Activated CD4-positive, alpha-beta memory T cell treated with anti-CD3 and anti-CD28 coated beads for 36 hours (primary cell): Measurements from ENCODE around the gene CTNND2. TPM values are rescaled to one million over a fixed set of nuclear protein-coding genes. Genes with fewer than 3 reads are reported as not detected.

Experiments used
- CTCF ChIA-PET: fragments of 350-600 bp; sonication (Branson Sonifier 250); formaldehyde crosslinking; loops from one replicate; lab custom pipeline; 2021; ENCODE audit warnings: antibody characterized with exemption, inconsistent platforms; lab: Charles Lee
- POLR2A ChIA-PET: fragments of 350-600 bp; sonication (Branson Sonifier 250); formaldehyde crosslinking; loops from one replicate; lab custom pipeline; 2021; ENCODE audit warnings: antibody characterized with exemption; lab: Charles Lee
- DNase-seq: peaks from one replicate; pipeline ENCODE4 v3.0.0-alpha.2; 2020
- H3K27ac Mint-ChIP-seq: one replicate; pipeline ENCODE4 v1.8.0; 2021; ENCODE audit warnings: mixed read lengths
- H3K27me3 Mint-ChIP-seq: one replicate; pipeline ENCODE4 v1.8.0; 2021; ENCODE audit warnings: mixed read lengths
- H3K36me3 Mint-ChIP-seq: one replicate; pipeline ENCODE4 v1.8.0; 2021; ENCODE audit warnings: mixed read lengths
- H3K4me1 Mint-ChIP-seq: one replicate; pipeline ENCODE4 v1.8.0; 2021; ENCODE audit warnings: low read depth, mixed read lengths
- H3K4me3 Mint-ChIP-seq: one replicate; pipeline ENCODE4 v1.8.0; 2021; ENCODE audit warnings: mild to moderate bottlenecking, mixed read lengths
- H3K9me3 Mint-ChIP-seq: one replicate; pipeline ENCODE4 v1.8.0; 2021; ENCODE audit warnings: mixed read lengths
- intact Hi-C: fragments of 100-400 bp; cut with micrococcal nuclease; formaldehyde crosslinking; loops from one replicate; pipeline ENCODE4 v1.15.1; 2023
- total RNA-seq, 2 experiments: library from RNA; stranded (reverse); gene quantifications; one replicate each; pipeline ENCODE4 v1.2.3, GENCODE V29; 2021

The CTNND2 gene
- total RNA-seq, 2 experiments from 2014 or later: not detected

GRCh38 chr5:11555171-11555570, 349.1 kb downstream of the CTNND2 start:
- Mint-ChIP-seq H3K27me3 (no peaks in the 10 kb centered on the region), H3K9me3 (no peaks in the 10 kb centered on the region), H3K4me1 (no peaks in the 10 kb centered on the region), H3K36me3 (no peaks in the 10 kb centered on the region), H3K27ac (no peak overlapping the region), H3K4me3 (no peak overlapping the region)
- ChIA-PET POLR2A (no interaction called here), CTCF (no interaction called here)
- no peak for DNase-seq
- intact Hi-C loops: no loop called here

DNA sequence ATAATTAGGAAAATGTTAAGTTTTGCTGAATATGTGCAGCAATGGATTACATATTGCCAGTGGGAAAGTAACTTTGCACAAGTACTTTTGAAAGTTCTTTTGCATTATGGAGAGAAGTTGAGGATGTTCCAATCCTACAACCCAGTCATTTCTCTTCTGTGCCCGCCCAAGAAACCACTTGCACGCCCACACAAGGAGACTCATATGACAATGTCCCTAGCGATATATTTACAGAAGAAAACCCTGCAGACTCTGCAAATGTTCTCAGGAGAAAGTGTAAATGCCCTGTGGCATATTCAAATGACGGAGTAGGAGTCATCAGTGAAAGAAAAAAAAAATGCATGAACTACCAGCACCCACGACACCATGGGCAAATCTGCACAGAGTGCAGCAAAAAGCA, 356.5 kb downstream of the CTNND2 start:
- H3K4me3 Mint-ChIP-seq: no peak overlapping the region
- H3K9me3 Mint-ChIP-seq: no peaks in the 10 kb centered on the region
- ChIA-PET CTCF (no interaction called here), POLR2A (no interaction called here)
- intact Hi-C loops: no loop called here
- no peaks in the 10 kb centered on the region for H3K4me1 Mint-ChIP-seq
- H3K27ac Mint-ChIP-seq: no peak overlapping the region
- DNase-seq: no peak
- no peaks in the 10 kb centered on the region for H3K27me3 Mint-ChIP-seq
- H3K36me3 Mint-ChIP-seq: no peaks in the 10 kb centered on the region

DNA sequence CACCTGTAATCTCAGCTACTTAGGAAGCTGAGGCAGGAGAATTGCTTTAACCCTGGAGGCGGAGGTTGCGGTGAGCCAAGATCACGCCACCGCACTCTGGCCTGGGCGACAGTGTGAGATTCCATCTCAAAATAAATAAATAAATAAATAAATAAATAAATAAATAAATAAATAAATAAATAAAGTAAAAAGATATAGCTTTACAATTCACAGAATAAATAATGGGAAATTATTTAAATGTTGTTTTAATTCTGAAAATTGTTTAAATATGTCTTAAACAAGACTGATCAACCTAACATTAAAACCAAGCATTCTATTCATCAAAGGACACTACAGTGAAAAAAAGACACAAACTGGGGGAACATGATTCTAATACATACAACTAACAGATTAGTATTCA, 357.1 kb downstream of the CTNND2 start:
- POLR2A ChIA-PET: no interaction called here
- H3K4me3 Mint-ChIP-seq: no peak overlapping the region
- no peak for DNase-seq
- CTCF ChIA-PET: no interaction called here
- no peak overlapping the region for H3K27ac Mint-ChIP-seq
- H3K36me3 Mint-ChIP-seq: no peaks in the 10 kb centered on the region
- H3K27me3 Mint-ChIP-seq: no peaks in the 10 kb centered on the region
- no peaks in the 10 kb centered on the region for H3K4me1 Mint-ChIP-seq
- intact Hi-C loops: no loop called here
- H3K9me3 Mint-ChIP-seq: no peaks in the 10 kb centered on the region

GRCh38 chr5:11540112-11540511, 364.1 kb downstream of the CTNND2 start:
- H3K27me3 Mint-ChIP-seq: no peaks in the 10 kb centered on the region
- no peaks in the 10 kb centered on the region for H3K9me3 Mint-ChIP-seq
- H3K36me3 Mint-ChIP-seq: no peaks in the 10 kb centered on the region
- DNase-seq: no peak
- no peaks in the 10 kb centered on the region for H3K4me1 Mint-ChIP-seq
- no peak overlapping the region for H3K27ac Mint-ChIP-seq
- intact Hi-C loops: no loop called here
- ChIA-PET POLR2A (no interaction called here), CTCF (no interaction called here)
- no peak overlapping the region for H3K4me3 Mint-ChIP-seq

- no peaks in the 10 kb centered on the region for H3K9me3 Mint-ChIP-seq
- ChIA-PET POLR2A (no interaction called here), CTCF (no interaction called here)
- no peaks in the 10 kb centered on the region for H3K36me3 Mint-ChIP-seq
- no peak for DNase-seq
- H3K4me3 Mint-ChIP-seq: no peak overlapping the region
- H3K27me3 Mint-ChIP-seq: no peaks in the 10 kb centered on the region
- H3K27ac Mint-ChIP-seq: no peak overlapping the region
- H3K4me1 Mint-ChIP-seq: no peaks in the 10 kb centered on the region
- intact Hi-C loops: no loop called here
Observed at GRCh38 chr5:11531811-11532555, 372.3 kb downstream of the CTNND2 start.

GRCh38 chr5:11528720-11529119, 375.5 kb downstream of the CTNND2 start:
- intact Hi-C loops: no loop called here
- no peaks in the 10 kb centered on the region for H3K36me3 Mint-ChIP-seq
- no peak overlapping the region for H3K27ac Mint-ChIP-seq
- DNase-seq: no peak
- POLR2A ChIA-PET: no interaction called here
- no peak overlapping the region for H3K4me3 Mint-ChIP-seq
- CTCF ChIA-PET: no interaction called here
- H3K9me3 Mint-ChIP-seq: no peaks in the 10 kb centered on the region
- no peaks in the 10 kb centered on the region for H3K4me1 Mint-ChIP-seq
- no peaks in the 10 kb centered on the region for H3K27me3 Mint-ChIP-seq

DNA sequence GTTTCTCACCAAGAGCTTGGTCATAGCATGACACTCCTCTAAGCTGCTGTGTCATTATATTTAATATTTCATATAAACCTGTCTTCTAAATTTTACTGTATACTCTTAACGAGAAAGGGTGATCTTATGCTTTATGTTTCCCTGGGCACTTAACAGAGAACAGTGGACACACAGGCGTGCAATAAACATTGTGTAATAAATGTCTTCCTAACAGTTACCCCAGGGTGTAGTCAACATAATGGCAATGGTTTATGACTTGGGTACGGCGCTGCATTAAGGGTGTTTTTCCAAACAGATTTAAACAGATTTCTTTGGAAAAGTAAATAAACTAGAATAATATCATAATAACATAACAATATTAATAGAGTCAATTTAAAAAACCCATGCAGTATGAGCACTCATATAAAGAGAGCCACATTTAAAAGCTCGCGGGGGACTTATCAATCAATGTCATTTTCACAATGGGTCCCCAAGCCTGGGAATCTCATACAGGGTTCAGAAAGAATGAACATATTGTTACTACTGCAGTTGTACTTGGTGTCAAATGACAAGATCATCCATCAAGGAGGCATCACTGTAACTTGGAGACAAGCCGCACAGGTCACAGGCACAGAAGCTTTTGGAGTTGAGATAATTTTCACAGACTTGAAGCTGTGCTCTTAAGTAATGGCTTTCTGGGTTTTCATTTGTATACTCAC, 376.4 kb downstream of the CTNND2 start:
- no peaks in the 10 kb centered on the region for H3K9me3 Mint-ChIP-seq
- POLR2A ChIA-PET: no interaction called here
- H3K27me3 Mint-ChIP-seq: no peaks in the 10 kb centered on the region
- no peak for DNase-seq
- H3K4me3 Mint-ChIP-seq: no peak overlapping the region
- H3K4me1 Mint-ChIP-seq: no peaks in the 10 kb centered on the region
- CTCF ChIA-PET: no interaction called here
- H3K36me3 Mint-ChIP-seq: no peaks in the 10 kb centered on the region
- no peak overlapping the region for H3K27ac Mint-ChIP-seq
- intact Hi-C loops: no loop called here

- Mint-ChIP-seq H3K9me3 (no peaks in the 10 kb centered on the region), H3K4me1 (no peaks in the 10 kb centered on the region), H3K27ac (no peak overlapping the region), H3K36me3 (no peaks in the 10 kb centered on the region), H3K27me3 (no peaks in the 10 kb centered on the region), H3K4me3 (no peak overlapping the region)
- no peak for DNase-seq
- ChIA-PET POLR2A (no interaction called here), CTCF (no interaction called here)
- intact Hi-C loops: no loop called here
Observed at GRCh38 chr5:11525020-11525419, 379.2 kb downstream of the CTNND2 start.

DNA sequence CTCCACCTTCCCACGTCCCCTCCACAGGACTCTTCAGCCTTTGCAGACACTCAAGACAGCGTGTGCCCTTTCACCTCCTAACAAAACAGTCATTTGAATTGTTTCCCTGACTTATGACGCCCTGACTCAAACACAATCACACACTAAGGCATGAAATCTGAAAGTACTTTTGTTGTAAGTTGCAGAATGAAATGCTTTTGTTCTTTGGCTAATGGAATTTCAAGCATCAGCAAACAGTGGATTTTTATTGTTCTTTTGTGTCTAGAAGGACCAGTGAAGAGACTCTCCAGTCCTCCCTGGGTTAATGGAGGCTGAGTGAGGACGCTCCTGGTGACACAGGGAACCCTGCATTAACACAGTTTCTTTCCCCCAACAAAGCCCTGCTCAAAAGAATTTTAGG, 380.1 kb downstream of the CTNND2 start:
- Mint-ChIP-seq H3K36me3 (no peaks in the 10 kb centered on the region), H3K27me3 (no peaks in the 10 kb centered on the region), H3K4me3 (no peak overlapping the region), H3K9me3 (no peaks in the 10 kb centered on the region), H3K27ac (no peak overlapping the region), H3K4me1 (no peaks in the 10 kb centered on the region)
- CTCF ChIA-PET: no interaction called here
- DNase-seq: no peak
- intact Hi-C loops: no loop called here
- POLR2A ChIA-PET: no interaction called here

GRCh38 chr5:11522796-11523195, 381.4 kb downstream of the CTNND2 start:
- ChIA-PET CTCF (no interaction called here), POLR2A (no interaction called here)
- Mint-ChIP-seq H3K27me3 (no peaks in the 10 kb centered on the region), H3K9me3 (no peaks in the 10 kb centered on the region), H3K27ac (no peak overlapping the region), H3K4me3 (no peak overlapping the region), H3K36me3 (no peaks in the 10 kb centered on the region), H3K4me1 (no peaks in the 10 kb centered on the region)
- DNase-seq: no peak
- intact Hi-C loops: no loop called here

DNA sequence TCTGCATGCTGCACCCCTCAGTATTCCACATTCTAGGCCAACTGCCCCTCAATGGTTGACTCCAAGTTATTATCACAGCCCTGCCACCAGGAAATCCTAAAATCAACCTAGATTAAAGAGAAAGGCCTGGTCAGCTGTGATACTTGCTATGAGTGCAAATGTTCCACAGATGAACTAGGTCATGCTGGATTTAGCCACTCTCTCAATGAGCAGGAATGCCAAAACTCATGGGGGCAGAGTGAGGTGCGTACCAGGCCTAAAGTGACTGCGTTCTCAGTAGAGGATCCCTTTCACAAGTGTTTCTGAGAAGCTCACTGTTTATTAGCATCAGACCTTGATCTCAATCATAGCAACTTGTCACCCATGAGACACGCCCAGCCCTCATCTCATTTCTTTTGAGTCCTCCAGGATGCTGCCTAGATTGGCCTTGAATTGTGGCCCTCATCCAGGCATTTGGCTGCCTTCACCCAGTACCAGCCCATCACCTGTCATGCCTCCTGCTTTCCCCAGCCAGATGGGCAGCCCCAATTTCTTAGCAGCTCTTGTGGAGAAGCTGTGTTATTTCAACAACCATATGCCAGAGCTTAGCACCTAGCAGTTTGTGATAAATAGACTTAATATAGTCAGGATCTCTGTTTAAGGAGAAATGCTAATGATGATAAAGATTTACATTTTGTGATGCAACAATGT, 383.9 kb downstream of the CTNND2 start:
- POLR2A ChIA-PET: no interaction called here
- no peaks in the 10 kb centered on the region for H3K27me3 Mint-ChIP-seq
- no peak overlapping the region for H3K27ac Mint-ChIP-seq
- no peaks in the 10 kb centered on the region for H3K36me3 Mint-ChIP-seq
- H3K9me3 Mint-ChIP-seq: no peaks in the 10 kb centered on the region
- CTCF ChIA-PET: no interaction called here
- intact Hi-C loops: no loop called here
- no peak overlapping the region for H3K4me3 Mint-ChIP-seq
- DNase-seq: no peak
- no peaks in the 10 kb centered on the region for H3K4me1 Mint-ChIP-seq

DNA sequence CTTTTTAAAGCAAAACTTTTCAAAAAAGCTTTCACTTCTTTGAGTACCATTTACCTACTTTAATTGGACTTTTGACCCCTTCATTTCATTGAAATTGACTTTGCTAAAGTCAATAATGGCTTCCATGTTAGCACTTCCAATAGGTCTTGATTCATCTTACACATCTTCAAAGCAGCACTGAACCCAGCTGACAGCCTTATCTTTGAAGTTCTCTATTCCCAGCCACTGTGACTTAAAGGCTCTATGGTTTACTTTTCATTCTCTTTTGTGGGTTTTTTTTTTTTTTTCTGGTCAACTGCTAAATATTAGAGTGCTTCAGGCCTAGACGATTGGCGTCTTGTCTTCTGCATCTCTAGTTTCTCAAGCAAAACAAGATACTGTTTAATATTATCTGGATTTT, 385.0 kb downstream of the CTNND2 start:
- CTCF ChIA-PET: no interaction called here
- no peak overlapping the region for H3K4me3 Mint-ChIP-seq
- no peaks in the 10 kb centered on the region for H3K27me3 Mint-ChIP-seq
- no peak for DNase-seq
- H3K36me3 Mint-ChIP-seq: no peaks in the 10 kb centered on the region
- POLR2A ChIA-PET: no interaction called here
- H3K4me1 Mint-ChIP-seq: no peaks in the 10 kb centered on the region
- intact Hi-C loops: no loop called here
- H3K27ac Mint-ChIP-seq: no peak overlapping the region
- H3K9me3 Mint-ChIP-seq: no peaks in the 10 kb centered on the region
